ENCODE data around the gene LYRM4.
"Not testable (repeated sequence)": the region's sequence is repeated elsewhere in the genome, so short reads cannot be mapped to it uniquely, and the experiment has no call there.

Gene LYRM4

GRCh38 chr6:5121956-5122355 lies 138.8 kb downstream of the LYRM4 start:
- H3K9me3 ChIP-seq (ENCODE audit: control insufficient read depth, insufficient read depth, low read length), result no peaks in the 10 kb centered on the region
- no peak overlapping the region for H3K9ac ChIP-seq (ENCODE audit: low read depth, low read length)
- H3K36me3 ChIP-seq (ENCODE audit: insufficient read depth, low read length), result no peaks in the 10 kb centered on the region
- H3K4me1 ChIP-seq (ENCODE audit: insufficient read depth, low read length), result peaks cover 6% of the 10 kb centered on the region

- Histone ChIP-seq H3K9ac (ENCODE audit: low read depth, low read length) (no peak overlapping the region), H3K36me3 (ENCODE audit: insufficient read depth, low read length) (no peaks in the 10 kb centered on the region), H3K9me3 (ENCODE audit: control insufficient read depth, insufficient read depth, low read length) (no peaks in the 10 kb centered on the region), H3K4me1 (ENCODE audit: insufficient read depth, low read length) (peaks cover 6% of the 10 kb centered on the region)
These were observed 139.3 kb downstream of the LYRM4 start for GRCh38 chr6:5121479-5121878.

GRCh38 chr6:5120543-5120942 lies 140.2 kb downstream of the LYRM4 start:
- not testable (repeated sequence) for H3K9ac ChIP-seq (ENCODE audit: low read depth, low read length); H3K36me3 ChIP-seq (ENCODE audit: insufficient read depth, low read length); H3K9me3 ChIP-seq (ENCODE audit: control insufficient read depth, insufficient read depth, low read length); H3K4me1 ChIP-seq (ENCODE audit: insufficient read depth, low read length)

- H3K4me1 ChIP-seq (ENCODE audit: insufficient read depth, low read length), result no peaks in the 10 kb centered on the region
- H3K36me3 ChIP-seq (ENCODE audit: insufficient read depth, low read length), result no peaks in the 10 kb centered on the region
- no peak overlapping the region for H3K9ac ChIP-seq (ENCODE audit: low read depth, low read length)
- H3K9me3 ChIP-seq (ENCODE audit: control insufficient read depth, insufficient read depth, low read length), result no peaks in the 10 kb centered on the region
These were observed 140.7 kb downstream of the LYRM4 start for GRCh38 chr6:5120011-5120410.

GRCh38 chr6:5119090-5119951 lies 141.4 kb downstream of the LYRM4 start:
- H3K9ac ChIP-seq (ENCODE audit: low read depth, low read length), result no peak overlapping the region
- no peaks in the 10 kb centered on the region for H3K9me3 ChIP-seq (ENCODE audit: control insufficient read depth, insufficient read depth, low read length)
- H3K36me3 ChIP-seq (ENCODE audit: insufficient read depth, low read length), result no peaks in the 10 kb centered on the region
- no peaks in the 10 kb centered on the region for H3K4me1 ChIP-seq (ENCODE audit: insufficient read depth, low read length)

- H3K4me1 ChIP-seq (ENCODE audit: insufficient read depth, low read length), result no peaks in the 10 kb centered on the region
- H3K9ac ChIP-seq (ENCODE audit: low read depth, low read length), result no peak overlapping the region
- no peaks in the 10 kb centered on the region for H3K9me3 ChIP-seq (ENCODE audit: control insufficient read depth, insufficient read depth, low read length)
- H3K36me3 ChIP-seq (ENCODE audit: insufficient read depth, low read length), result no peaks in the 10 kb centered on the region
These were observed 144.3 kb downstream of the LYRM4 start for GRCh38 chr6:5116243-5116991.

GRCh38 chr6:5115168-5115567 lies 145.6 kb downstream of the LYRM4 start:
- Histone ChIP-seq H3K9me3 (ENCODE audit: control insufficient read depth, insufficient read depth, low read length) (no peaks in the 10 kb centered on the region), H3K9ac (ENCODE audit: low read depth, low read length) (no peak overlapping the region), H3K4me1 (ENCODE audit: insufficient read depth, low read length) (no peaks in the 10 kb centered on the region), H3K36me3 (ENCODE audit: insufficient read depth, low read length) (no peaks in the 10 kb centered on the region)

- H3K9me3 ChIP-seq (ENCODE audit: control insufficient read depth, insufficient read depth, low read length), result no peaks in the 10 kb centered on the region
- no peaks in the 10 kb centered on the region for H3K4me1 ChIP-seq (ENCODE audit: insufficient read depth, low read length)
- H3K36me3 ChIP-seq (ENCODE audit: insufficient read depth, low read length), result no peaks in the 10 kb centered on the region
- H3K9ac ChIP-seq (ENCODE audit: low read depth, low read length), result no peak overlapping the region
These were observed 147.7 kb downstream of the LYRM4 start for GRCh38 chr6:5113096-5113495.

GRCh38 chr6:5112066-5112799 lies 148.5 kb downstream of the LYRM4 start:
- Histone ChIP-seq H3K36me3 (ENCODE audit: insufficient read depth, low read length) (no peaks in the 10 kb centered on the region), H3K9me3 (ENCODE audit: control insufficient read depth, insufficient read depth, low read length) (no peaks in the 10 kb centered on the region), H3K4me1 (ENCODE audit: insufficient read depth, low read length) (no peaks in the 10 kb centered on the region), H3K9ac (ENCODE audit: low read depth, low read length) (no peak overlapping the region)

GRCh38 chr6:5111626-5112025 lies 149.1 kb downstream of the LYRM4 start:
- Histone ChIP-seq H3K9me3 (ENCODE audit: control insufficient read depth, insufficient read depth, low read length) (no peaks in the 10 kb centered on the region), H3K4me1 (ENCODE audit: insufficient read depth, low read length) (no peaks in the 10 kb centered on the region), H3K9ac (ENCODE audit: low read depth, low read length) (no peak overlapping the region), H3K36me3 (ENCODE audit: insufficient read depth, low read length) (no peaks in the 10 kb centered on the region)

- Histone ChIP-seq H3K9ac (ENCODE audit: low read depth, low read length) (no peak overlapping the region), H3K4me1 (ENCODE audit: insufficient read depth, low read length) (no peaks in the 10 kb centered on the region), H3K9me3 (ENCODE audit: control insufficient read depth, insufficient read depth, low read length) (no peaks in the 10 kb centered on the region), H3K36me3 (ENCODE audit: insufficient read depth, low read length) (no peaks in the 10 kb centered on the region)
These were observed 150.5 kb downstream of the LYRM4 start for GRCh38 chr6:5110246-5110645.

GRCh38 chr6:5109436-5109835 lies 151.3 kb downstream of the LYRM4 start:
- Histone ChIP-seq H3K9me3 (ENCODE audit: control insufficient read depth, insufficient read depth, low read length) (no peaks in the 10 kb centered on the region), H3K4me1 (ENCODE audit: insufficient read depth, low read length) (no peaks in the 10 kb centered on the region), H3K9ac (ENCODE audit: low read depth, low read length) (no peak overlapping the region), H3K36me3 (ENCODE audit: insufficient read depth, low read length) (no peaks in the 10 kb centered on the region)

GRCh38 chr6:5108536-5109150 lies 152.1 kb downstream of the LYRM4 start:
- no peak overlapping the region for H3K9ac ChIP-seq (ENCODE audit: low read depth, low read length)
- H3K4me1 ChIP-seq (ENCODE audit: insufficient read depth, low read length), result no peaks in the 10 kb centered on the region
- H3K36me3 ChIP-seq (ENCODE audit: insufficient read depth, low read length), result no peaks in the 10 kb centered on the region
- no peaks in the 10 kb centered on the region for H3K9me3 ChIP-seq (ENCODE audit: control insufficient read depth, insufficient read depth, low read length)

- Histone ChIP-seq H3K4me1 (ENCODE audit: insufficient read depth, low read length) (no peaks in the 10 kb centered on the region), H3K9me3 (ENCODE audit: control insufficient read depth, insufficient read depth, low read length) (no peaks in the 10 kb centered on the region)
These were observed 152.7 kb downstream of the LYRM4 start for GRCh38 chr6:5108068-5108467.

More at GRCh38 chr6:5108068-5108467, 152.7 kb downstream of the LYRM4 start:
- H3K36me3 ChIP-seq (ENCODE audit: insufficient read depth, low read length), result no peaks in the 10 kb centered on the region
- H3K9ac ChIP-seq (ENCODE audit: low read depth, low read length), result no peak overlapping the region

Data from ES-I3 (cell line).